Activated naive CD4-positive, alpha-beta T cell treated with anti-CD3 and anti-CD28 coated beads for 36 hours (primary cell): ENCODE results near the gene SHC2. TPM values are rescaled to one million over a fixed set of nuclear protein-coding genes. Genes with fewer than 3 reads are reported as not detected.
"Not testable (repeated sequence)": the region's sequence is repeated elsewhere in the genome, so short reads cannot be mapped to it uniquely, and the experiment has no call there.

Experiments
- CTCF ChIA-PET: fragments of 350-600 bp; sonication (Branson Sonifier 250); formaldehyde crosslinking; loops from one replicate; lab custom pipeline; 2021; ENCODE audit warnings: antibody characterized with exemption; lab: Charles Lee
- DNase-seq: peaks from one replicate; pipeline ENCODE4 v3.0.0-alpha.2; 2020
- H3K27ac Mint-ChIP-seq: one replicate; pipeline ENCODE4 v1.8.0; 2021; ENCODE audit warnings: mild to moderate bottlenecking, mixed read lengths
- H3K27me3 Mint-ChIP-seq: one replicate; pipeline ENCODE4 v1.8.0; 2021; ENCODE audit warnings: low read depth, mixed read lengths
- H3K36me3 Mint-ChIP-seq: one replicate; pipeline ENCODE4 v1.8.0; 2021; ENCODE audit warnings: low read depth, mixed read lengths
- H3K4me1 Mint-ChIP-seq: one replicate; pipeline ENCODE4 v1.8.0; 2021; ENCODE audit warnings: low read depth, mixed read lengths
- H3K4me3 Mint-ChIP-seq: one replicate; pipeline ENCODE4 v1.8.0; 2021; ENCODE audit warnings: mild to moderate bottlenecking, moderate library complexity, mixed read lengths
- H3K9me3 Mint-ChIP-seq: one replicate; pipeline ENCODE4 v1.8.0; 2021; ENCODE audit warnings: mixed read lengths
- intact Hi-C: fragments of 100-400 bp; cut with micrococcal nuclease; formaldehyde crosslinking; loops from one replicate; pipeline ENCODE4 v1.15.1; 2023
- total RNA-seq, 2 experiments: library from RNA; stranded (reverse); gene quantifications; one replicate each; pipeline ENCODE4 v1.2.3, GENCODE V29; 2021

SHC2 gene
- total RNA-seq, 2 experiments from 2014 or later: not detected

GRCh38 chr19:459724-460511 lies 915 bp downstream of the SHC2 start:
- no peak overlapping the region for H3K27ac Mint-ChIP-seq
- intact Hi-C loops: no loop called here
- peaks cover 9% of the 10 kb centered on the region for H3K4me1 Mint-ChIP-seq
- peaks cover 21% of the 10 kb centered on the region for H3K27me3 Mint-ChIP-seq
- H3K4me3 Mint-ChIP-seq: peak overlapping the region; percentile 48
- H3K9me3 Mint-ChIP-seq: no peaks in the 10 kb centered on the region
- peak; percentile 18 for DNase-seq
- CTCF ChIA-PET: no interaction called here
- H3K36me3 Mint-ChIP-seq: no peaks in the 10 kb centered on the region

GRCh38 chr19:458091-459042 lies 2.5 kb downstream of the SHC2 start:
- peaks cover 21% of the 10 kb centered on the region for H3K27me3 Mint-ChIP-seq
- intact Hi-C loops: no loop called here

GRCh38 chr19:457636-458035 lies 3.2 kb downstream of the SHC2 start:
- H3K9me3 Mint-ChIP-seq: no peaks in the 10 kb centered on the region
- peaks cover 18% of the 10 kb centered on the region for H3K27me3 Mint-ChIP-seq
- H3K36me3 Mint-ChIP-seq: no peaks in the 10 kb centered on the region
- peaks cover 9% of the 10 kb centered on the region for H3K4me1 Mint-ChIP-seq
- no peak overlapping the region for H3K27ac Mint-ChIP-seq
- intact Hi-C loops: no loop called here
- no peak for DNase-seq
- CTCF ChIA-PET: no interaction called here
- H3K4me3 Mint-ChIP-seq: no peak overlapping the region

More at GRCh38 chr19:458091-459042, 2.5 kb downstream of the SHC2 start:
- H3K27ac Mint-ChIP-seq: no peak overlapping the region
- no peaks in the 10 kb centered on the region for H3K36me3 Mint-ChIP-seq
- peaks cover 9% of the 10 kb centered on the region for H3K4me1 Mint-ChIP-seq
- no peak overlapping the region for H3K4me3 Mint-ChIP-seq
- CTCF ChIA-PET: no interaction called here
- H3K9me3 Mint-ChIP-seq: no peaks in the 10 kb centered on the region
- no peak for DNase-seq

GRCh38 chr19:456547-457110 lies 4.2 kb downstream of the SHC2 start:
- peaks cover 10% of the 10 kb centered on the region for H3K27me3 Mint-ChIP-seq
- no peak overlapping the region for H3K4me3 Mint-ChIP-seq
- H3K9me3 Mint-ChIP-seq: no peaks in the 10 kb centered on the region
- H3K36me3 Mint-ChIP-seq: no peaks in the 10 kb centered on the region
- intact Hi-C loops: no loop called here
- DNase-seq: no peak
- CTCF ChIA-PET: no interaction called here
- peaks cover 7% of the 10 kb centered on the region for H3K4me1 Mint-ChIP-seq
- H3K27ac Mint-ChIP-seq: no peak overlapping the region

- H3K36me3 Mint-ChIP-seq: no peaks in the 10 kb centered on the region
- no peak for DNase-seq
- H3K4me1 Mint-ChIP-seq: peaks cover 6% of the 10 kb centered on the region
- intact Hi-C loops: no loop called here
- CTCF ChIA-PET: no interaction called here
- H3K27me3 Mint-ChIP-seq: peaks cover 8% of the 10 kb centered on the region
- H3K4me3 Mint-ChIP-seq: no peak overlapping the region
- H3K27ac Mint-ChIP-seq: no peak overlapping the region
- H3K9me3 Mint-ChIP-seq: no peaks in the 10 kb centered on the region
Measured at GRCh38 chr19:455851-456546, 4.8 kb downstream of the SHC2 start.

- CTCF ChIA-PET: no interaction called here
- Mint-ChIP-seq H3K36me3 (no peaks in the 10 kb centered on the region), H3K4me1 (peaks cover 6% of the 10 kb centered on the region), H3K27me3 (peaks cover 8% of the 10 kb centered on the region), H3K9me3 (no peaks in the 10 kb centered on the region), H3K4me3 (no peak overlapping the region), H3K27ac (no peak overlapping the region)
- no peak for DNase-seq
- intact Hi-C loops: no loop called here
Measured at GRCh38 chr19:455031-455705, 5.7 kb downstream of the SHC2 start.

GRCh38 chr19:453606-454005 lies 7.2 kb downstream of the SHC2 start:
- H3K4me1 Mint-ChIP-seq: no peaks in the 10 kb centered on the region
- H3K4me3 Mint-ChIP-seq: no peak overlapping the region
- intact Hi-C loops: no loop called here

GRCh38 chr19:452829-453228 lies 8.0 kb downstream of the SHC2 start:
- no peaks in the 10 kb centered on the region for H3K9me3 Mint-ChIP-seq
- CTCF ChIA-PET: no interaction called here
- no peak for DNase-seq

More at GRCh38 chr19:453606-454005, 7.2 kb downstream of the SHC2 start:
- no peaks in the 10 kb centered on the region for H3K9me3 Mint-ChIP-seq
- peaks cover 2% of the 10 kb centered on the region for H3K27me3 Mint-ChIP-seq
- CTCF ChIA-PET: no interaction called here
- DNase-seq: no peak
- no peak overlapping the region for H3K27ac Mint-ChIP-seq
- no peaks in the 10 kb centered on the region for H3K36me3 Mint-ChIP-seq

GRCh38 chr19:450912-451481 lies 9.8 kb downstream of the SHC2 start:
- H3K27me3 Mint-ChIP-seq, H3K4me1 Mint-ChIP-seq, H3K36me3 Mint-ChIP-seq, H3K27ac Mint-ChIP-seq, H3K4me3 Mint-ChIP-seq, CTCF ChIA-PET, intact Hi-C loops, H3K9me3 Mint-ChIP-seq, DNase-seq: not testable (repeated sequence)

More at GRCh38 chr19:452829-453228, 8.0 kb downstream of the SHC2 start:
- Mint-ChIP-seq H3K4me3 (no peak overlapping the region), H3K27ac (no peak overlapping the region), H3K36me3 (no peaks in the 10 kb centered on the region), H3K4me1 (no peaks in the 10 kb centered on the region), H3K27me3 (peaks cover 2% of the 10 kb centered on the region)
- intact Hi-C loops: no loop called here

GRCh38 chr19:449916-450315 lies 10.9 kb downstream of the SHC2 start:
- Mint-ChIP-seq H3K4me3 (no peak overlapping the region), H3K27ac (no peak overlapping the region), H3K36me3 (no peaks in the 10 kb centered on the region), H3K27me3 (no peaks in the 10 kb centered on the region), H3K4me1 (no peaks in the 10 kb centered on the region), H3K9me3 (no peaks in the 10 kb centered on the region)
- intact Hi-C loops: no loop called here
- CTCF ChIA-PET: interaction anchor here (0.7 kb wide), 1 partner anchor 155 kb away, joined by 3 read pairs; no protein-coding TSS in a partner anchor
- DNase-seq: no peak

- no peaks in the 10 kb centered on the region for H3K9me3 Mint-ChIP-seq
- H3K27ac Mint-ChIP-seq: no peak overlapping the region
- intact Hi-C loops: no loop called here
- DNase-seq: no peak
- no peaks in the 10 kb centered on the region for H3K4me1 Mint-ChIP-seq
- no peak overlapping the region for H3K4me3 Mint-ChIP-seq
- no peaks in the 10 kb centered on the region for H3K27me3 Mint-ChIP-seq
- CTCF ChIA-PET: no interaction called here
- H3K36me3 Mint-ChIP-seq: no peaks in the 10 kb centered on the region
Measured at GRCh38 chr19:447816-448560, 12.8 kb downstream of the SHC2 start.
